HG02885 (cell line): Measurements from ENCODE around the gene TMEM269.

Source experiments
- ATAC-seq: cut with Tn5 transposase; IDR thresholded peaks from one replicate; pipeline ENCODE4 v1.9.1; 2021; ENCODE audit warnings: mild to moderate bottlenecking; ENCODE audit not compliant: unreplicated experiment, poor library complexity

The TMEM269 gene

GRCh38 chr1:42846257-42847110, 61.7 kb downstream of the TMEM269 start, which contains the start of gene ZNF691:
Gene ZNF691 (plus strand): TSS chr1:42846613. CDS start chr1:42849659, 3,046 bp downstream.
- peak; percentile 95 for ATAC-seq

GRCh38 chr1:42847111-42847595, 62.4 kb downstream of the TMEM269 start:
- no peak for ATAC-seq

- no peak for ATAC-seq
Observed at GRCh38 chr1:42847721-42848460, 63.1 kb downstream of the TMEM269 start.

DNA sequence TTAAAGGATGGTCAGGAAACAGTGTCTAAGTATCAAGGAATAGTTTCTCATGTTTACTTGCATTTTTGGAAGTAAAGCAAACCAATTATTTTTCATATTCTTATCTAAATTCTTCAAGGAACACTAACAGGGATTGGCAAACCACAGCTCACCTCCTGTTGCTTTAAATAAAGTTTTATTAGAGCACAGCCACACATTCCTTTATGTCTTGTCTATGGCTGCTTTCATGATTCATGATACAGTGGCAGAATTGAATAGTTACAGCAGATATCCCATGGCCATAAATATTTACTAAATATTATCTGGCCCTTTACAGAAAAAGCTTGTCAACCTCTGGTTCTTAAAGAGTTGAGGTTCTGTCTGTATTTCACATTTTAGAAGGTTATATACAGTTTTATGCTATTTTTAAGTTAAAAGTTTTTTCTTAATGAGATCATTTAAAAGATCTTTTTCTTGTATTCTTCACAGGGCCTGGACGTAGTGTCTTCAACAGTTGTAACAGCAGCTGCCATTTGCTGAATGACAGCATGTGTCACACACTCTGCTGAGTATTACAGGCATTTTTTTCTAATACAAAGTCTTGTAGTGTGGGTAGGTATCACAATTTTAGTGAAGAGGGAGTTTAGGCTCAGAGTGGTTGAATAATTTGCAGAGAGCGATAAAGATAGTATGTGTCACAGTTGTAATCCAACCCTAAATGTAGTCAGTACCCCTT, 64.2 kb downstream of the TMEM269 start:
- no peak for ATAC-seq

GRCh38 chr1:42849944-42850343, 65.2 kb downstream of the TMEM269 start:
- no peak for ATAC-seq
